ENCODE measurements around the gene FDX1. TPM values are rescaled to one million over a fixed set of nuclear protein-coding genes. Genes with fewer than 3 reads are reported as not detected.

The FDX1 gene
- total and polyA plus RNA-seq, 2 of the 13 experiments (the other 11 are each of a cell fraction or from before 2014, with no cell fraction given), result 4.5 to 13.1 TPM

DNA sequence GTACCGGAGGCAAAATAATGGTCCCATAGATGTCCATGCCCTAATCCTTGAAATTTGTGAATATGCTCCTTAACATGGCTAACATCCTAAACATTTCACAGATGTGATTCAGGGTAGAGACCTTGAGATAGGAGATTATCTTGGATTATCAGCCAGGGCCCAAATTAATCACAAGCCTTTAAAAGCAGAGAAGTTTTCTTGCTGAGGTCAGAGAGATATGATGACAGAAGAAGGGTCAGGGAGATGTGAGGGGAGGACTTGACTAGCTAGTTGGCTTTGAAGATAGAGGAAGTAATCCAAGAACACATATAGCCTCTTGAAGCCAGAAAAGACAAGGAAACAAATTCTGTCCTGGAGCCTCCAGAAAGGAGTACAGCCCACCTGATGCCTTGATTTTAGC lies 19.1 kb upstream of the FDX1 start:
- 33% methylated on average over 1 of the region's 1 CpG for WGBS (ENCODE audit: low lambda C conversion rate)
- no peaks in the 10 kb centered on the region for H3K79me2 ChIP-seq (ENCODE audit: insufficient read depth, low read length)

More for the DNA sequence above, 19.1 kb upstream of the FDX1 start:
- BruUV-seq (replicated peaks), result no TSS peak
- no peak for DNase-seq (ENCODE audit: low spot score)
- Histone ChIP-seq H3K36me3 (replicated peaks in 1 of 2; ENCODE audit: control insufficient read depth in 1 of 2, insufficient read depth in 2 of 2, low read length in 2 of 2) (no peaks in the 10 kb centered on the region), H3K4me1 (ENCODE audit: insufficient read depth, low read length) (no peaks in the 10 kb centered on the region), H3K4me3 (replicated peaks in 1 of 3; ENCODE audit: insufficient read depth in 1 of 3, low read depth in 2 of 3, low read length in 3 of 3) (no peak overlapping the region), H3K9ac (ENCODE audit: insufficient read depth, low read depth, low read length) (no peak overlapping the region), H3K9me3 (ENCODE audit: low read length) (no peaks in the 10 kb centered on the region), H2AFZ (ENCODE audit: low read length) (no peak overlapping the region), H3K27ac (ENCODE audit: extremely low read length, insufficient read depth, low read length) (no peak overlapping the region), H3K4me2 (ENCODE audit: low read depth, low read length) (no peak overlapping the region), H4K20me1 (ENCODE audit: insufficient read depth, low read length) (no peaks in the 10 kb centered on the region), H3K27me3 (ENCODE audit: control insufficient read depth in 1 of 2, insufficient read depth in 2 of 2, low read length in 2 of 2) (no peaks in the 10 kb centered on the region; a peak in 2 of 5 replicates)
- intact Hi-C loops (cut with micrococcal nuclease; ENCODE audit: unreplicated experiment), result no loop called here
- CTCF ChIA-PET (ENCODE audit: low intra/inter-chr PET ratio, low total read pairs), result no interaction called here
- POLR2A ChIA-PET, result no interaction called here
- no peak for ATAC-seq
- in situ Hi-C loops (cut with HindIII; ENCODE audit: extremely low pct_ligation_motif_present, low pct_unique_long_range_greater_than_20kb), result no loop called here
- TF ChIP-seq IKZF1 (IDR thresholded peaks at IDR 0.05) (no peak), KLF15 (CRISPR knock-in tag; IDR thresholded peaks at IDR 0.05; ENCODE audit: borderline replicate concordance) (no peak), HIVEP1 (CRISPR knock-in tag; IDR thresholded peaks at IDR 0.05) (no peak), ZFYVE20 (CRISPR knock-in tag; IDR thresholded peaks at IDR 0.05; ENCODE audit: borderline replicate concordance, low read depth) (no peak), ZNF552 (CRISPR knock-in tag; IDR thresholded peaks at IDR 0.05; ENCODE audit: borderline replicate concordance) (no peak), NFRKB (IDR thresholded peaks at IDR 0.05) (no peak), ZNF879 (CRISPR knock-in tag; IDR thresholded peaks at IDR 0.05) (no peak), BRD4 (CRISPR knock-in tag; IDR thresholded peaks at IDR 0.05) (no peak), ZNF605 (CRISPR knock-in tag; IDR thresholded peaks at IDR 0.05) (no peak), ZNF768 (CRISPR knock-in tag; IDR thresholded peaks at IDR 0.05) (no peak), MEIS1 (CRISPR knock-in tag; IDR thresholded peaks at IDR 0.05; ENCODE audit: borderline replicate concordance) (no peak), SALL1 (CRISPR knock-in tag; IDR thresholded peaks at IDR 0.05) (no peak)
- TF ChIP-seq, protein P1, sequence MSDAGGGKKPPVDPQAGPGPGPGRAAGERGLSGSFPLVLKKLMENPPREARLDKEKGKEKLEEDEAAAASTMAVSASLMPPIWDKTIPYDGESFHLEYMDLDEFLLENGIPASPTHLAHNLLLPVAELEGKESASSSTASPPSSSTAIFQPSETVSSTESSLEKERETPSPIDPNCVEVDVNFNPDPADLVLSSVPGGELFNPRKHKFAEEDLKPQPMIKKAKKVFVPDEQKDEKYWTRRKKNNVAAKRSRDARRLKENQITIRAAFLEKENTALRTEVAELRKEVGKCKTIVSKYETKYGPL (CRISPR knock-in tag; IDR thresholded peaks at IDR 0.05), result no peak
- TF ChIP-seq, protein P2, sequence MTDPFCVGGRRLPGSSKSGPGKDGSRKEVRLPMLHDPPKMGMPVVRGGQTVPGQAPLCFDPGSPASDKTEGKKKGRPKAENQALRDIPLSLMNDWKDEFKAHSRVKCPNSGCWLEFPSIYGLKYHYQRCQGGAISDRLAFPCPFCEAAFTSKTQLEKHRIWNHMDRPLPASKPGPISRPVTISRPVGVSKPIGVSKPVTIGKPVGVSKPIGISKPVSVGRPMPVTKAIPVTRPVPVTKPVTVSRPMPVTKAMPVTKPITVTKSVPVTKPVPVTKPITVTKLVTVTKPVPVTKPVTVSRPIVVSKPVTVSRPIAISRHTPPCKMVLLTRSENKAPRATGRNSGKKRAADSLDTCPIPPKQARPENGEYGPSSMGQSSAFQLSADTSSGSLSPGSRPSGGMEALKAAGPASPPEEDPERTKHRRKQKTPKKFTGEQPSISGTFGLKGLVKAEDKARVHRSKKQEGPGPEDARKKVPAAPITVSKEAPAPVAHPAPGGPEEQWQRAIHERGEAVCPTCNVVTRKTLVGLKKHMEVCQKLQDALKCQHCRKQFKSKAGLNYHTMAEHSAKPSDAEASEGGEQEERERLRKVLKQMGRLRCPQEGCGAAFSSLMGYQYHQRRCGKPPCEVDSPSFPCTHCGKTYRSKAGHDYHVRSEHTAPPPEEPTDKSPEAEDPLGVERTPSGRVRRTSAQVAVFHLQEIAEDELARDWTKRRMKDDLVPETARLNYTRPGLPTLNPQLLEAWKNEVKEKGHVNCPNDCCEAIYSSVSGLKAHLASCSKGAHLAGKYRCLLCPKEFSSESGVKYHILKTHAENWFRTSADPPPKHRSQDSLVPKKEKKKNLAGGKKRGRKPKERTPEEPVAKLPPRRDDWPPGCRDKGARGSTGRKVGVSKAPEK (CRISPR knock-in tag; IDR thresholded peaks at IDR 0.05; ENCODE audit: borderline replicate concordance), result no peak
- TF ChIP-seq, protein P3, sequence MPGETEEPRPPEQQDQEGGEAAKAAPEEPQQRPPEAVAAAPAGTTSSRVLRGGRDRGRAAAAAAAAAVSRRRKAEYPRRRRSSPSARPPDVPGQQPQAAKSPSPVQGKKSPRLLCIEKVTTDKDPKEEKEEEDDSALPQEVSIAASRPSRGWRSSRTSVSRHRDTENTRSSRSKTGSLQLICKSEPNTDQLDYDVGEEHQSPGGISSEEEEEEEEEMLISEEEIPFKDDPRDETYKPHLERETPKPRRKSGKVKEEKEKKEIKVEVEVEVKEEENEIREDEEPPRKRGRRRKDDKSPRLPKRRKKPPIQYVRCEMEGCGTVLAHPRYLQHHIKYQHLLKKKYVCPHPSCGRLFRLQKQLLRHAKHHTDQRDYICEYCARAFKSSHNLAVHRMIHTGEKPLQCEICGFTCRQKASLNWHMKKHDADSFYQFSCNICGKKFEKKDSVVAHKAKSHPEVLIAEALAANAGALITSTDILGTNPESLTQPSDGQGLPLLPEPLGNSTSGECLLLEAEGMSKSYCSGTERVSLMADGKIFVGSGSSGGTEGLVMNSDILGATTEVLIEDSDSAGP (CRISPR knock-in tag; IDR thresholded peaks at IDR 0.05; ENCODE audit: borderline replicate concordance), result no peak
- no peak for FAIRE-seq

All from HepG2 (cell line).